Measurements from ENCODE around the gene XYLT1.

- no peak for TF ChIP-seq CTCF (conservative IDR thresholded peaks at IDR 0.05; ENCODE audit: low read depth, low read length)
- no peak for TF ChIP-seq EZH2 (IDR thresholded peaks at IDR 0.05; ENCODE audit: low read length, unreplicated experiment)
- TF ChIP-seq EZH2phosphoT487 (IDR thresholded peaks at IDR 0.05; ENCODE audit: borderline replicate concordance, low read length), result no peak
Observed at GRCh38 chr16:17233318-17234002, 237.3 kb downstream of the XYLT1 start.
